Activated CD4-positive, alpha-beta T cell treated with anti-CD3 and anti-CD28 coated beads, Interleukin-2, amount 50 U/mL, for 24 hours (primary cell): ENCODE data around the gene GPA33.
"Not testable (repeated sequence)": the region's sequence is repeated elsewhere in the genome, so short reads cannot be mapped to it uniquely, and the experiment has no call there.

Experiments
- DNase-seq, 2 donors: peaks; one replicate each; pipeline ENCODE4 v3.0.0-alpha.2; 2020; ENCODE audit warnings: low read depth in 1 of 2, low spot score in 1 of 2

GPA33 gene

DNA sequence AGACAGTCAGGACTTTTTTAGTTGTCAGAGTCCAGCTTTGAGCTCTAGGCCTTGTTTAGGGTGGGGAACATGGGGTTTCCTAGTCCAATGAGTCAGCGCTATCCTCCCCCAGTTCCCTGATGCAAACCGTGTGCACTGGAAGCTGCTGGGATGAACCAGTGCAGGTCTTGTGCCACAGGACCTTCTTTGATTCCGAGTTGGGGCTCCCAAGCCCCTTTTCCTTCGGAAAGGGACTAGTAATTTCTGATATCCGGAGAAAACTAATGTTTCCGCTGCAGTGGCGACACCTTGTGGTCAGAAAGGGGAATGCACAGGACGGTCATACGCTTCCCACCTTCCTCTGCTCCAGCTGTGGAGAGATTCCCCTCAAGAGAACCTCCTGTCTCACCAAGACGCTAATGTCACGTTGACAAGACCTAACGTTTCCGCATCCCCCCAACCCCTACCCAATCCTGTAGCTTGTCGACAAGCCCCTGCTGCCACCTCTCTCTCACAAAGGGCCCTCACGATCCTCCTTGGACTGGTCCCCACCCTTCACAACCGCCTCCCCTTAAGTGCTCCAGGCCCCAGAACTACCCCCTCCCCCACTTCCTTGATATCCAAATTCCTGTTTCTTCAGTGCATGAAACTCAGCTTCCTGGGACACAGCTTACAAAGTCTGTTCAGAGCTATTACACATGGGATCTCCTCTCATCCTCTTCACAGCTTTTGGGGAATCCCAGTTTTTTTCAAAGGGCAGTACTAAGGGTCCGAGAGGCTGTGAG, 30.9 kb downstream of the GPA33 start:
- peak; percentile 69 to 72 for DNase-seq

DNA sequence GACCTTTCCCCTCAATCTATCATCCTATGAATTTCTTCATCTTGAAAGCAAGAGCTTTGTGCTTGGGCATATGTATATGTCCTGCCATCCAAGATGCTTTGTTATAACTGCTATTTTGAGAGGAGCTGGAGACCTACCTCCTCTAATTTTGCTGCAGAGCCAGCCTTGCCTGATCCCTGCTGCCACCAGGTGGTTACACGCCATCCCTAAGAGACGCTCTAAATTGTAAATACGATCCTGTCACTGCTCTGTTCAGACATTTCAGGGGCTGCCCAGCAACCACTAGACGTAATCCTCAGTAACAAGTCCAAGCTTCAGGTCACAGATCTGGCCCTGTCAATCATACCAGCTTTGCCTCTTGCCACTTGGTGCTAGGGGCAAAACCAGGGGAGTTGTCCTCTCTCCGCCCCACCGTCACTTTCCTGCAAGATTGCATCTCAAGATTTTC, 32.9 kb downstream of the GPA33 start:
- DNase-seq = no peak

DNA sequence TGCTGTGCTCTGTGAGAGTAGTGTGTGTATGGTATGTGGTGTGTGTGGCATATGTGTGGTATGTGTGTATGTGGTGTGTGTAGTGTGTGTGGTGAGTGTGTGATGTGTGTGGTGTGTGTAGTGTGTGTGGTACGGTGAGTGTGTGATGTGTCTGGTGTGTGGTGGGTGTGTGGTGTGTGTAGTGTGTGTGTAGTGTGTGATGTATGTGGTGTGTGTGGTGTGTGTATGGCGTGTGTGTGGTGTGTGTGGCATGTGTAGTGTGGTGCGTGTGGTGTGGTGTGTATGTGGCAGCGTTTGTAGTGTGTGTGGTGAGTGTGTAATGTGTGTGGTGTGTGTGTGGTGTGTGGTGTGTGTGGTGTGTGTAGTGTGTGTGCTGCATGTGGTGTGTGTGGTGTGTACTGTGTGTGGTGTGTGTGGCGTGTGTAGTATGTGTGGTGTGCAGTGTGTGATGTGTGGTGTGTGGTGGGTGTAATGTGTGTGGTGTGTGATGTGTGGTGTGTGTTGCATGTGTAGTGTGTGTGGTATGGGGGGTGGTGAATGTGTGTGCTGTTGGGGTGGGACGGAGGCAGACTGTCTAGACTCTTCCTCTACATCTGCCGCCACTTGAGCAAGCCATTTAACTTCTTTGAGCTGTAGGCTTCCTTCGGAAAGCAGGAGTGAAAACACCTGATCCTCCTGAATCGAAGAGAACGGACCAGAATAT, 33.5 kb downstream of the GPA33 start:
- DNase-seq = no peak

DNA sequence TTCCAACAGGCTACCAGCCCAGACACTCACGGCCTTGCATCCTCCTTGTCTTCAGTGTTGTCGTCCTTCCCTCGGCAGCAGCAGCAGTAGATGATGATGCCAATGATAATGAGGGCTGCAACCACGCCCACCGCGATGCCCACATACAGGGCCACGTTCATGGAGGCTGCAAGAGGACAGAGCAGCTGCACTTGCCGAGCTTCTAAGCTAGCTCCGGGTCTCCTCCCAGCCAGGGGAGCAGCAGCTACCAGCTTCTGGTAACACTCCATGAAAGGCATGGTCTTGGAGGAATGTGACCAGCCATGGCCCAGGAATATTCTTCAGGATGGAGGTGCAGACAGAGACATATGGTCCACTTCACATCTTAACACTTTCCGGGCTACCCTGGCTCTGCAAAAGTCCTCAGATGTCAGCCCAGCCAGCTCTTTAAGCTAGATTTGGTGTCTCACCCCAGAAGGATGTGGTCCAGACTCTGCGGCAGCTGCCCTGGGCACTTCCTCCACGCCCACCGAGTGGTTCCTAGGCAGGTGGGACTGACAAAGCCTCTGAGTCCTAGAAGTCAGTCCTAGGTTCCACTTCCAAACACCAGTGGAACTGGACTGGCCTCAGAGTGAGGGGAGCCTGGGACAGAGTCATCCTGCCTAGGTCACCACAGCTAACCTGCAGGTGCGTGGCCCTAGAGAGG, 35.1 kb downstream of the GPA33 start:
- DNase-seq = no peak

DNA sequence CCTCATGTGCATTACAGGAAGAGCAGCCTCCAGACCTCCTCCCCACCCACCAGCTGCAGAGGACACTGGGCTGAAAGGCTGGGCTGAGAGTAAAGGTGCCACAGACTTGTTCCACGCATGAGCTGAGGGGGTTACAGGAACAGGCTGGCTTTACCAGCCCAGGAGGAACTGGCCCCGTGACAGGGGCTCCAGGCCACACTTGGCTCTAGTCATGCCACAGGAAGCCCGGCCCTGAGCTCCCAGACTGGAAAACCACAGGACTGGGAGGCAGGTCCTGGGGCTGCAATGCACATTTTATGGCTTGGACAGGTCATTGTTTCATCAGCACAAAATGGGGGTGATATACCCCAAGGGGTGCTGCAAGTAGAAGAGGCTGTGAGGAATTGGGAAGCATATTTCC, 35.6 kb downstream of the GPA33 start:
- DNase-seq = no peak

DNA sequence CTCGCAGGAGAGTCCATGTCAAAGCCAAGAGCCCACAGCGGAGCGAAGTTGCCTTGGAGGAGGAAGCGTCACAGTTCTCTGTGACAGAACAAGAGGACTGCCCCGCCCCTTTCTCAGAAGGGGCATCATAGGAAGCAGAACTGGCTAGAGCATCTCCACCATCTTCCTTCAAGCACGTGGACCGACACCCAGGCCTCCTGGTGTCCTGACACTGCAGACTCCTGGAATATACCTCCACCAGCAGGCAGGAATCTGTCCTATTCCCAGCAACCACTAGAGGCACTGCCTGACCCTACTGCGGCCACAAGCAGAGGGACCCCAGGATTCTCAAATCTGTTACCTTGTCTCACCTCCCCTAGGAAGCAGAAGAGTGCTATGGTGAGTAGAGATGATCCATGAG, 37.8 kb downstream of the GPA33 start:
- DNase-seq = no peak

DNA sequence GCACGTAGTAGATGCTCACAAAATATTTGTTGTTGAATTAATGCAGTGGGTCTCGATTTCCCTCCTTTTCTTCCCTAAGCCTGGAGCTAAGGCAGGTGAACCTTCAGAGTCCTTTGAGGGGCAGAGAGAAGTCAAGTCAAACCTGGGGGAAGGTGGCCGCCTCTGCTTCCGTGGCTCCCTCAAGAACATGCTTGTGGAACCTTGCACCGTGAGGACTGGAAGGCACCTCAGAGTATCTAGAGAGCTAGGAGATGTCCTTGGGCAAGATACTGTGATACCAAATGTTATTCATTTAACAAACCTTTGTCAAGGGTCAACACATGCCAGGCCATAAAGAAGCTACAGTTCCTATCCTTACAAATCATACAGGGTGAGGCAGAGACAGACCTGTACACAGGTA, 38.3 kb downstream of the GPA33 start:
- DNase-seq = no peak

DNA sequence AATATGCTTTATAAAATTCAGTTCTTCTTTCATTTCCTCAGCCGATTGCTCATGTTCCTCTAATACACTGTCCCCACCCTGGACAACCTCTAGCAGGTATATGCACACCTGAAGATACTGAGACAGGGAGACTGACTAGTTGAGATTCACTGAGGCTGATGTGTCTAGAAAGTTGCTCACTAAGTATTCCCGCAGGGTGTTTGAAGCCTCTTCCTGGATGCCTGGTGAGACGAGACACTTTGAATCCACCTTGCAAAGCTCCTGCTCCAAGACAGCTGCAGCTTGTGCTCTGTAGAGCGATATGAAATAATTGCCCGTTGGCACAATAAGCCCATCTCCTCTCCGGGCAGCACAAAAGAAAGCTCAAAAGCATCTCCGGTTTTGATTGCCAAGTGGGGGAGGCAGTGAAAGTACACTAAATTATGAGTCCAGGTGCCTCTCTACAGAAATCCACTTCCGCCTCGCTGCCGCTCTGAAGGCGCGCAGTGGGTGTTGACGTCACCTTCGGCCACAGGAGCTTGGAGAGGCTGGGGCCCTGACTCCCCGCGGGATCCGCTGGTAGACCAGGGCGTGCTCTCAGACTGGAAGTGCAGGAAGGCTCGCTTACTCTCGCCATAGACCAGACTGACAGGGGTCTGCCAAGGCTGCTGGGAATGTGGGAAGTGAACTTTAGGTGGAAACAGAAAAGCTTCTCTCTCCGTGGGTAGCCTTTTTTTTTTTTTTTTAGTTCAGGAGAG, 46.3 kb downstream of the GPA33 start:
- DNase-seq = peak in 1 of 2 donors; percentile 52

DNA sequence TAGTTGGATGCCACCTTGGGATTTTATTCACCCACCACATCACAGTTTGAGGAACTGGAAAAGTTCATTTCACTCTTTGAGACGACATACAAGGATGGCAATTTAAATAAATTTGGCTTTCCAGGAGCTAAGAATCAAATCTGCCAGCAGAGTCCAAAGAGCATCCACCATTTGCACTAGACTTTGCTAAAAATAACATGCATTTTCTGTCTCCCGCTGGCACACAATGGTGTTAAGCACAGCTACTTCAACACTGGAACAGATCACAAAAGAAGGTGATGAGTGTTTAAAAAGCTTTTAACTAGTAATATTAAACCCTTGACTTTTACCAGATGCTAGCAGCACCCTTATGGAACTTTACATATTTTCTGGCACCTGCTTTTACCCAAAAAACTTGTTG, 56.5 kb downstream of the GPA33 start:
- DNase-seq = no peak

DNA sequence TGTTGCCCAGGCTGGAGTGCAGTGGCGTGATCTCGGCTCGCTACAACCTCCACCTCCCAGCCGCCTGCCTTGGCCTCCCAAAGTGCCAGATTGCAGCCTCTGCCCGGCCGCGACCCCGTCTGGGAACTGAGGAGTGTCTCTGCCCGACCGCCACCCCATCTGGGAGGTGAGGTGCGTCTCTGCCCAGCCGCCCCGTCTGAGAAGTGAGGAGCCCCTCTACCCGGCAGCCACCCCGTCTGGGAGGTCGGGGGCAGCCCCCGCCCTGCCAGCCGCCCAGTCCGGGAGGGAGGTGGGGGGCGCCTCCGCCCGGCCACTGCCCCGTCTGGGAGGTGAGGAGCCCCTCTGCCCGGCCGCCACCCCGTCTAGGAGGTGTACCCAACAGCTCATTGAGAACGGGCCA, 60.6 kb downstream of the GPA33 start:
- DNase-seq = not testable (repeated sequence)

DNA sequence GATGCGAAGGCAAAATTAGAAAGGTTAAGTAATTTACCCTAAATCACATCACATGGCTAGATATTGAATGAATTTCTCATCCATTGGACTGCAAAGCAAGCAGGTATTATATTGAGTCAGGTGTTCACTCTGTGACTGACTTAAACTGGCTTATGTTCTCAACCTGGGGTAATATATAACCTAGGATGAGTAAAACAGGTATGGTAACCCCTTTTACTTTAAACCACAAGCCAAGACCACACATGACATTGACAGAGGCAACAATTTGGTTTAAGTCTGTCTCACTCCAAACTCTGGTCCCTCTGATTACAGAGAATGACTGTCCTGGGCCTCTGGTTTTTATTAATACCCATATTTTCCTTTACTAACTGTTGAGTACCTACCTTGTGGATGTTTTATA, 67.8 kb downstream of the GPA33 start:
- DNase-seq = no peak

DNA sequence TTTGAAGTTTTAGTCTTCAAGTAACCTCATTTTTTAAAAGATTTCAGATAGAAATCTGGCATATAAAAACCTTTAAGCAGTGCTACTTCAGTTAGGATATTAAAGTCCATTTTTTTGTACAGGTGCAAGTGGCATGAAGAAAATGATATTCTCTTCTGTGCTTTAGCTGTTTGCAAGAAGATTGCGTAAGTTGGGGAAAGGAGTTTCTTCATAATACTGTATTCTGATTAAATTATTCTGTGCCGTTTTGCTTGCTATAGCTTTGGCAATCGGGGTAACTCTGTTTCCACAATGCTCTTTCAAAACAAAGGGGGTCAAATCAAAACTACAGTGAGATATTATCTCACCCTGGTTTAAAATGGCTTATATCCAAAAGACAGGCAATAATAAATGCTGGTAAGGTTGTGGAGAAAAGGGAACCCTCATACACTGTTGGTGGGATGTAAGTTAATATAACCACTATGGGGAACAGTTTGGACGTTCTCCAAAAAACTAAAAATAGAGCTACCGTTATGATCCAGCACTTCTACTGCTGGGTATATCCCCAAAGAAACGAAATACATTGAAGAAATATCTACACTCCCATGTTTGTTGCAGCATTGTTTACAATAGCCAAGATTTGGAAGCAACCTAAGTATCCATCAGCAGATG, 74.0 kb downstream of the GPA33 start:
- no peak for DNase-seq

DNA sequence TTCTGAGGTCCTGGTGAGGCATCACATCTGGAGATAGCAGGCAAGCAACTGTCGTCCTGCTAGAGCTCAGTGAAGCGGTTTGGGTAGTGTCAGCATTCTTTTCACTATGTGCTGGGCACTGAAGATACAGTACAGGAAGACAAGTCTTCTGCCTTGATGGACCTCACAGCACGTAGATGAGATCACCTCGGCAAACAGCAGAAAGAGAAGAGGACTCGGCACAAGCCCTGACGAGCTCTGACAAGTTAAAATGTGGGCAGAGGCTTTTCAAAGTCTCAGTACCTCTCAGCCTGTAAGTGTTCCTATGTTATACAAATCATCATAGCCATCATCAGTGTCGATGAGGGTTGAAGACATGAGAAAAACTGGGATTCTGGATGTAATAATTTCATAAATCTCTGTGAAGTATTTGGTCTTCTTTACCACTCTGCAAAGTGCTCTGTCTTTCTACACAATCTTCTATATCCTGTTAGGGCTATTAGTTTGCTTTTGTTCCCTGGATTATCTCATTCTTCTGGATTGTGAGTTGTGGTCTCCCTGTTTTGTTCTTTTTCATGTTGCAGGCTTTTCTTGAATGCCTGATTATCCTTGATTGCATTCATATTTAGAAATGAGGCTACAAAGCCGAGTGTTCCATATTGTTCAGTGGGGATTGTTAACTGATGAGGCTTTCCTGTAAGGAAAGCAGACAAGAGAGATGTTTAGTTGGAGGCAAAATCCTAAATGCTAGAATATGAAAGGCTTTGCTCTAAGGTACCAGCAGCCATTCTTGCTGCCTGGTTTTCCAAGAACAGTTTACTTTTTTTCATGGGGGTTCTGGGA, 76.9 kb downstream of the GPA33 start:
- DNase-seq = no peak

DNA sequence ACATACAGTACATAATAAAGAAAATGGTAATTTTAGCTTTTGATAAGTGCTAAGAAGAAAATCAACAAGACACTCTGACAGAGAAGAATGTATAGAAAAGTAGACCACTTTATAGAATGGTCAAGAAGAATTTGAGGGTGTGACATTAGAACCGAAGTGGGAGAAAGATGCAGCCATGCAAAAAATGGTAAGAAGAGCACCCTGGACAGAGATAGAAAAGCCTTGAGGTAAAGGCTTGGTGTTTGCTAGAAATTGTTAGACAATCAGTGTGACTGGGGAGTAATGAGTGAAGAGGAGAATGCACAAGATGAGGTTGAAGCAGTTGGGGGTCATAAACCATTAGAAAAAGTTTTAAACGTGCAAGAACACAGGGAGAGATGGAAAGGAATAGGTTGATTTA, 77.6 kb downstream of the GPA33 start:
- DNase-seq = no peak

DNA sequence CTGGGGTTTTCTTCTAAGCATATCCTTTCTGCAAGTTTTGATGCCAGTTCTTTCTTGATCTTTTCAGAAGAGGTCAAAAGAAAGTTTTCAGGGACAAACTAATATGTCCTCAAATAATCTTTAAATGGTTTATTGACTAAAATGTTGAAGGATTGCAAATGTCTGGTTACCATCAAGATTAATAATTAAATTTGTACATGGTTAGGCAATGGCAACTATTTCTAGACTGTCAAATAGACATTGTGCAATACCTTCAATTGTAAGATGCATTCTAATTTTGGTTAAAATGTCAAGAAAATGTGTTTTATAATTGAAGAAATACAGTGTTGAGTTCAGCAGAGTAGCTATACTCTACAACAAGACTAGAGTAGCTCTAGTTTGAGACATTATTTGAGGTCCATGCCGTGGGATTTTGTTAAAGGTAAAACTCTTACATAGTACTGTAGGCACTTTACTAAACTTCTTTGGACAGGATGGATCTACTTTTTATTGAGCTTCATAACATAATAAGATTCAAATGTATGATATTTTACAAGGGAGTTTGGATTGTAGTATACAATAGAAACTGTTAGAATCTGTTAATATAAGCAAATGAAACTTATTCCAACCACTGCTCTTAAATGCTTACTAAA, 78.5 kb downstream of the GPA33 start:
- DNase-seq = no peak

DNA sequence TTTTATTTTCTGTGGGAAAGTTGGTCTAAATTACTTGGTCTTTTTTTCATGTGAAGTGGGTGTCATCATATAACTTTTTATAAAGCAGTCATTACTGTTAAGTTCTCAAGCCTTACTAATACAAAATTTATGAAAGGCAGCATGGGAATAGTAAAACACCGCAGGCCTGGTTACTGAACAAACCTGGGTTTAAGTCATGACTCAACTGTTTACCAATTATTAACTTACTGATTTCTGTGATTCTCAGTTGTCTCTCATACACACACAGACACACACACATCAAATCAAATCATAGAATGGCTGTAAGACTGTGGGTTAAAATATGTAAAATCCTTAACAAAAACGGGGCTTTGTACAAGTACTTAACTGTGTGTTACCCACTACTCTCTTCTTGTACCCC, 86.5 kb downstream of the GPA33 start:
- no peak for DNase-seq
